H9 (cell line): ENCODE data around the gene ARHGAP15. TPM values are rescaled to one million over a fixed set of nuclear protein-coding genes. Genes with fewer than 3 reads are reported as not detected.

Experiments used
- DNase-seq: peaks from one replicate; pipeline ENCODE4 v3.0.0-alpha.2; 2017
- H2AFZ ChIP-seq: one replicate; pipeline ENCODE4 v1.6.1; 2013; ENCODE audit warnings: mild to moderate bottlenecking, low read length, control low read depth, moderate library complexity
- H2AK5ac ChIP-seq: 2 replicates; pipeline ENCODE4 v1.6.1; 2013; ENCODE audit warnings: low read length, control low read depth, mixed read lengths; ENCODE audit not compliant: insufficient read length
- H2BK120ac ChIP-seq: one replicate; pipeline ENCODE4 v1.6.1; 2013; ENCODE audit warnings: low read depth, mild to moderate bottlenecking, low read length, control low read depth, inconsistent platforms; ENCODE audit not compliant: poor library complexity, severe bottlenecking
- H2BK12ac ChIP-seq: 2 replicates; pipeline ENCODE4 v1.6.1; 2013; ENCODE audit warnings: low read length, control low read depth, mixed read lengths, low read depth; ENCODE audit not compliant: insufficient read length
- H2BK15ac ChIP-seq: 2 replicates; pipeline ENCODE4 v1.6.1; 2013; ENCODE audit warnings: low read depth, low read length, control low read depth
- H2BK20ac ChIP-seq: one replicate; pipeline ENCODE4 v1.6.1; 2013; ENCODE audit warnings: low read depth, mild to moderate bottlenecking, low read length, control low read depth, inconsistent platforms; ENCODE audit not compliant: poor library complexity, severe bottlenecking
- H2BK5ac ChIP-seq: 2 replicates; pipeline ENCODE4 v1.6.1; 2013; ENCODE audit warnings: low read length, control low read depth, mixed read lengths; ENCODE audit not compliant: insufficient read length
- H3K14ac ChIP-seq: 2 replicates; pipeline ENCODE4 v1.6.1; 2013; ENCODE audit warnings: low read length, control low read depth; ENCODE audit not compliant: insufficient read depth
- H3K18ac ChIP-seq: 2 replicates; pipeline ENCODE4 v1.6.1; 2013; ENCODE audit warnings: low read depth, mild to moderate bottlenecking, mixed read lengths, low read length, control low read depth; ENCODE audit not compliant: insufficient read length
- H3K23ac ChIP-seq: 2 replicates; pipeline ENCODE4 v1.6.1; 2013; ENCODE audit warnings: low read length, control low read depth, mixed read lengths, low read depth; ENCODE audit not compliant: insufficient read length
- H3K23me2 ChIP-seq: 2 replicates; pipeline ENCODE4 v1.6.1; 2013; ENCODE audit warnings: low read depth, mild to moderate bottlenecking, mixed read lengths, low read length, control low read depth; ENCODE audit not compliant: insufficient read length, poor library complexity, severe bottlenecking
- H3K27ac ChIP-seq: 2 replicates; pipeline ENCODE4 v1.5.1; 2013; ENCODE audit warnings: low read length, control low read depth, mixed read lengths, low read depth; ENCODE audit not compliant: insufficient read length
- H3K27me3 ChIP-seq: 2 replicates; pipeline ENCODE4 v1.6.1; 2013; ENCODE audit warnings: low read length, control low read depth, inconsistent platforms; ENCODE audit not compliant: insufficient read depth
- H3K4ac ChIP-seq: 2 replicates; pipeline ENCODE4 v1.6.1; 2013; ENCODE audit warnings: low read depth, mild to moderate bottlenecking, control low read depth, inconsistent platforms, low read length, moderate library complexity
- H3K4me1 ChIP-seq: 2 replicates; pipeline ENCODE4 v1.6.1; 2013; ENCODE audit warnings: low read length, control low read depth, inconsistent platforms; ENCODE audit not compliant: insufficient read depth
- H3K4me2 ChIP-seq: 2 replicates; pipeline ENCODE4 v1.6.1; 2013; ENCODE audit warnings: low read length, control low read depth, mixed read lengths; ENCODE audit not compliant: insufficient read length, insufficient read depth
- H3K56ac ChIP-seq: 2 replicates; pipeline ENCODE4 v1.6.1; 2013; ENCODE audit warnings: low read depth, mild to moderate bottlenecking, mixed read lengths, low read length, control low read depth; ENCODE audit not compliant: insufficient read length
- H3K79me1 ChIP-seq: 2 replicates; pipeline ENCODE4 v1.6.1; 2013; ENCODE audit warnings: low read depth, mild to moderate bottlenecking, moderate library complexity, low read length, control low read depth, inconsistent platforms; ENCODE audit not compliant: insufficient read depth, poor library complexity, severe bottlenecking
- H3K79me2 ChIP-seq: 2 replicates; pipeline ENCODE4 v1.6.1; 2013; ENCODE audit warnings: low read length, control low read depth, inconsistent platforms; ENCODE audit not compliant: insufficient read depth
- H3K9ac ChIP-seq: 2 replicates; pipeline ENCODE4 v1.6.1; 2013; ENCODE audit warnings: low read length, control low read depth, mixed read lengths; ENCODE audit not compliant: insufficient read length; ENCODE audit errors: extremely low read depth
- H3K9me3 ChIP-seq: one replicate; pipeline ENCODE4 v1.6.1; 2013; ENCODE audit warnings: low read depth, low read length, inconsistent platforms; ENCODE audit not compliant: control insufficient read depth
- H3T11ph ChIP-seq: one replicate; pipeline ENCODE4 v1.6.1; 2013; ENCODE audit warnings: mild to moderate bottlenecking, low read length, control low read depth, inconsistent platforms
- H4K20me1 ChIP-seq: one replicate; pipeline ENCODE4 v1.6.1; 2013; ENCODE audit not compliant: control insufficient read depth, insufficient read length, insufficient read depth
- H4K5ac ChIP-seq: 2 replicates; pipeline ENCODE4 v1.6.1; 2013; ENCODE audit warnings: low read depth, mild to moderate bottlenecking, mixed read lengths, low read length, control low read depth; ENCODE audit not compliant: insufficient read length
- H4K8ac ChIP-seq: replicated peaks from 2 replicates; pipeline ENCODE4 v1.6.1; 2013; ENCODE audit warnings: low read length, control low read depth, mixed read lengths, low read depth; ENCODE audit not compliant: insufficient read length
- H4K91ac ChIP-seq: 2 replicates; pipeline ENCODE4 v1.6.1; 2013; ENCODE audit warnings: low read depth, mild to moderate bottlenecking, moderate library complexity, mixed read lengths, low read length, control low read depth; ENCODE audit not compliant: insufficient read length
- H3K27ac Mint-ChIP-seq, 3 experiments: 2 replicates in 2 of 3; 3 replicates in 1 of 3; pipeline ENCODE4 v1.8.0; 2020 to 2021; ENCODE audit warnings: mixed read lengths in 3 of 3, mild to moderate bottlenecking in 1 of 3, moderate library complexity in 1 of 3
- H3K27me3 Mint-ChIP-seq: 2 replicates; pipeline ENCODE4 v1.8.0; 2021; ENCODE audit warnings: low read depth, mild to moderate bottlenecking, moderate library complexity, mixed read lengths
- H3K36me3 Mint-ChIP-seq, 3 experiments: 2 replicates in 2 of 3; 3 replicates in 1 of 3; pipeline ENCODE4 v1.8.0; 2020 to 2021; ENCODE audit warnings: low read depth in 3 of 3, mixed read lengths in 3 of 3; ENCODE audit not compliant: insufficient read depth in 1 of 3
- H3K4me1 Mint-ChIP-seq, 2 experiments: 2 replicates each; pipeline ENCODE4 v1.8.0; 2020; ENCODE audit warnings: mixed read lengths in 2 of 2
- H3K4me3 Mint-ChIP-seq, 2 experiments: 2 replicates in 1 of 2; 3 replicates in 1 of 2; pipeline ENCODE4 v1.8.0; 2020 to 2021; ENCODE audit warnings: mild to moderate bottlenecking in 2 of 2, mixed read lengths in 2 of 2, moderate library complexity in 1 of 2
- H3K9me3 Mint-ChIP-seq, 2 experiments: 2 replicates in 1 of 2; 3 replicates in 1 of 2; pipeline ENCODE4 v1.8.0; 2020; ENCODE audit warnings: mild to moderate bottlenecking in 2 of 2, mixed read lengths in 2 of 2, moderate library complexity in 1 of 2
- WGBS: extraction: QIAGEN DNeasy Blood & Tissue Kit; methylation state at CpG from one replicate; pipeline ENCODE4 v1.1.7; 2013; ENCODE audit warnings: missing lambda C conversion rate, low lambda C conversion rate, mixed read lengths; ENCODE audit not compliant: insufficient read length; ENCODE audit errors: extremely low coverage; 5-methylcytosine and 5-hydroxymethylcytosine counted together
- total RNA-seq: library from RNA; stranded (reverse); gene quantifications from 2 replicates; pipeline ENCODE4 v1.2.1, GENCODE V29; 2021
- TF ChIP-seq, protein P1 (sequence below): fragments of 200-600 bp; sonication (generic); conservative IDR thresholded peaks from 3 replicates; pipeline ENCODE4 v1.8.0; 2021; ENCODE audit warnings: antibody characterized with exemption, mild to moderate bottlenecking

Gene ARHGAP15
- total RNA-seq, 1 experiment from 2014 or later, result not detected

- no peaks in the 10 kb centered on the region for H3K27me3 ChIP-seq
- no peak overlapping the region for H3K18ac ChIP-seq
- no peak overlapping the region for H3K23ac ChIP-seq
- H3K79me2 ChIP-seq, result no peaks in the 10 kb centered on the region
- H2BK120ac ChIP-seq, result no peak overlapping the region
- no peak for DNase-seq
- no peak overlapping the region for H4K5ac ChIP-seq
- no peaks in the 10 kb centered on the region for H3K9me3 Mint-ChIP-seq
- H3K27ac ChIP-seq, result no peak overlapping the region
- no peak overlapping the region for H2BK12ac ChIP-seq
- no peaks in the 10 kb centered on the region for H3K4me1 Mint-ChIP-seq
- no peak overlapping the region for H3K14ac ChIP-seq
- no peak overlapping the region for H4K8ac ChIP-seq
- H2BK15ac ChIP-seq, result no peak overlapping the region
- H3K4ac ChIP-seq, result no peak overlapping the region
- H3K4me1 ChIP-seq, result no peaks in the 10 kb centered on the region
- H2AFZ ChIP-seq, result no peak overlapping the region
- H3T11ph ChIP-seq, result no peak overlapping the region
- no peaks in the 10 kb centered on the region for H3K23me2 ChIP-seq
- H3K79me1 ChIP-seq, result no peaks in the 10 kb centered on the region
- H3K9ac ChIP-seq, result no peak overlapping the region
- H2BK20ac ChIP-seq, result no peak overlapping the region
- H3K56ac ChIP-seq, result no peak overlapping the region
- no CpG with 5 or more reads among the region's 3 CpGs for WGBS
- H3K27ac Mint-ChIP-seq, result no peak overlapping the region
- no peak overlapping the region for H3K4me2 ChIP-seq
- TF ChIP-seq, protein P1, sequence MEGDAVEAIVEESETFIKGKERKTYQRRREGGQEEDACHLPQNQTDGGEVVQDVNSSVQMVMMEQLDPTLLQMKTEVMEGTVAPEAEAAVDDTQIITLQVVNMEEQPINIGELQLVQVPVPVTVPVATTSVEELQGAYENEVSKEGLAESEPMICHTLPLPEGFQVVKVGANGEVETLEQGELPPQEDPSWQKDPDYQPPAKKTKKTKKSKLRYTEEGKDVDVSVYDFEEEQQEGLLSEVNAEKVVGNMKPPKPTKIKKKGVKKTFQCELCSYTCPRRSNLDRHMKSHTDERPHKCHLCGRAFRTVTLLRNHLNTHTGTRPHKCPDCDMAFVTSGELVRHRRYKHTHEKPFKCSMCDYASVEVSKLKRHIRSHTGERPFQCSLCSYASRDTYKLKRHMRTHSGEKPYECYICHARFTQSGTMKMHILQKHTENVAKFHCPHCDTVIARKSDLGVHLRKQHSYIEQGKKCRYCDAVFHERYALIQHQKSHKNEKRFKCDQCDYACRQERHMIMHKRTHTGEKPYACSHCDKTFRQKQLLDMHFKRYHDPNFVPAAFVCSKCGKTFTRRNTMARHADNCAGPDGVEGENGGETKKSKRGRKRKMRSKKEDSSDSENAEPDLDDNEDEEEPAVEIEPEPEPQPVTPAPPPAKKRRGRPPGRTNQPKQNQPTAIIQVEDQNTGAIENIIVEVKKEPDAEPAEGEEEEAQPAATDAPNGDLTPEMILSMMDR, result no peak
- no peak overlapping the region for H2AK5ac ChIP-seq
- no peaks in the 10 kb centered on the region for H3K9me3 ChIP-seq
- H3K36me3 Mint-ChIP-seq, result no peaks in the 10 kb centered on the region
- H3K27me3 Mint-ChIP-seq, result no peaks in the 10 kb centered on the region
- no peak overlapping the region for H3K4me3 Mint-ChIP-seq
- no peak overlapping the region for H4K91ac ChIP-seq
- H2BK5ac ChIP-seq, result no peak overlapping the region
- H4K20me1 ChIP-seq, result no peaks in the 10 kb centered on the region
These were observed 9.1 kb downstream of the ARHGAP15 start for GRCh38 chr2:143138292-143138691.
